AG09309 (cell line): ENCODE data around the gene KCND3.

ENCODE experiments used
- DNase-seq: peaks from one replicate; pipeline ENCODE4 v3.0.0-alpha.2; 2010; ENCODE audit warnings: low read depth
- H3K4me3 ChIP-seq: 2 replicates; pipeline ENCODE4 v1.5.1; 2011; ENCODE audit warnings: mild to moderate bottlenecking, low read depth, low read length, moderate library complexity; ENCODE audit not compliant: control insufficient read depth
- TF ChIP-seq, protein P1 (sequence below): IDR thresholded peaks from 2 replicates; pipeline ENCODE4 v1.5.1; 2011; ENCODE audit warnings: mild to moderate bottlenecking, low read depth, low read length, inconsistent platforms; ENCODE audit not compliant: insufficient read depth, control insufficient read depth; ENCODE audit errors: missing control alignments

The KCND3 gene

DNA sequence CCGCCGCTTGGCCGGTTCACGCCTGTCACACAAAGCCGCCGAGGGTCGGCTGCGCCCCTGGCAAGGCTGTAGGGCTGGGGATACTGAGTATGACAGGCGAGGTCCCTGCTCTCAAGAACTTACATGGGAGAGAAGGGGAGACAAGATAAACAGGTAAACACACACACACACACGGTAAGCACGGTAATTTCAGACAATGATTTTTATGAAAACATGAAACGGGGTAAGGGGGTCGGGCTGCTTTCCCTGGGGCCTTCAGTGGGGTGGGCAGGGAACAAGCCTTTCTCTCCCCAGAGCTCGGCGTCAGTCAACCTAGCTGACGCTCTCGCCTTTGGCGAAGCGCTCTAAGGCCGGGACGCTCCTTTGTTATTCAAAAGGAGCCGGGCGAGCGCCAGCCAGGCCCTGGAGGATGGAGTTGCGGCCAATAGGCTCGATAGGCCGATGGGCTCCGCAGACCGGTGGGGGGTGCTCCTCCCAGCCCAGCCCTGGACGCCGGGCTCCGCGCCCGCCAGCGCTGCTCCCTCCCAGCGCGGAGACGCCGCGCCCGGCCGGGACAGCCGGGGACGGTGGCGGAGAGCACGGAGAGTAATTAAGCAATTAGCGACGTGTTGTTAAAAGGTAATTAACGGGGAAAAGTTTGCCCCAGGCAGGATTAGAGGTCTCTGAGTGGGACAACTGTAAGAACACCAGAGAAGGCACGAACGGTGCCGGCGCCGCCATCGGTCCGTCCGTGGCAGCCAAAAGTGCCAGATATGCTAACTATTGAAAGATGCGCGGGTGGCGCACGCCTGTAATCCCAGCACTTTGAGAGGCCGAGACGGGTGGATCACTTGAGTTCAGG, 249.3 kb downstream of the KCND3 start:
- peak overlapping the region; percentile 50 for H3K4me3 ChIP-seq
- DNase-seq: no peak
- TF ChIP-seq, protein P1, sequence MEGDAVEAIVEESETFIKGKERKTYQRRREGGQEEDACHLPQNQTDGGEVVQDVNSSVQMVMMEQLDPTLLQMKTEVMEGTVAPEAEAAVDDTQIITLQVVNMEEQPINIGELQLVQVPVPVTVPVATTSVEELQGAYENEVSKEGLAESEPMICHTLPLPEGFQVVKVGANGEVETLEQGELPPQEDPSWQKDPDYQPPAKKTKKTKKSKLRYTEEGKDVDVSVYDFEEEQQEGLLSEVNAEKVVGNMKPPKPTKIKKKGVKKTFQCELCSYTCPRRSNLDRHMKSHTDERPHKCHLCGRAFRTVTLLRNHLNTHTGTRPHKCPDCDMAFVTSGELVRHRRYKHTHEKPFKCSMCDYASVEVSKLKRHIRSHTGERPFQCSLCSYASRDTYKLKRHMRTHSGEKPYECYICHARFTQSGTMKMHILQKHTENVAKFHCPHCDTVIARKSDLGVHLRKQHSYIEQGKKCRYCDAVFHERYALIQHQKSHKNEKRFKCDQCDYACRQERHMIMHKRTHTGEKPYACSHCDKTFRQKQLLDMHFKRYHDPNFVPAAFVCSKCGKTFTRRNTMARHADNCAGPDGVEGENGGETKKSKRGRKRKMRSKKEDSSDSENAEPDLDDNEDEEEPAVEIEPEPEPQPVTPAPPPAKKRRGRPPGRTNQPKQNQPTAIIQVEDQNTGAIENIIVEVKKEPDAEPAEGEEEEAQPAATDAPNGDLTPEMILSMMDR: no peak

DNA sequence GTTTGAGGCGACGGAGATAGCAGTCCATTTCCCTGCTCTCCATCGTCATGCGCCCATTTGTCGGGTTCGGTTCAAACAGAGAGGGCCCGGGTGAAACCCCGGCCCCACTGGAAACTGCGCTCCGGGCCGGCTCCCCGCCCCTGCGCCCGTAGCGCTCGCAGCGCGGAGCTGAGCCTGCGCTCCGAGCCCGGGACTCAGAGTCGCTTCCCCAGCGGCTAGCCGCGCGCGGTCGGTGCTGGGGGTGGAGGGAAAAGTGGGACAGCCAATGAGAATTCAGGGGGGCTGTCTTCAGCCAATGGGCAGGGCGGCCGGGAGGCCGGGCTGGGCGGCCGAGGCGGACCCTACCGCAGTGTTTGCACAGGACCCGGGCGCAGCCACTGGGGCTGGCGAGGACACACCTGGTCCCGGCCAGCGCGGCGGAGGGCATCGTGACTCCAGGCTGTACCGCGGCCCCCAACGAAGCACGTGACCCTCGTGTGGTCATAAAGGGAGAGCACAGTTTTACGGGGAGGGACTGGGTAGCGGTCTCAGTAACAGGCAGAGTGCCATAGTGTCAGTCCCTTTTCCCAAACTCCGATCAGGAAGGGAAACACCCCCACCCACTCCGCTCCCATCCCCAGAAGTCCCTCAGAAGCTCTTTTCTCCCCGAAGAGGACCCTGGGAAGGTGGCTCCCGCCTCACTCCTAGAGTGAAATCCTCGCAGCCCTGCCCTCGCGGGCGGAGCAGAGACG, 250.1 kb downstream of the KCND3 start, which contains the start of gene INKA2:
Gene INKA2 (minus strand): TSS at position 202 of the 731 bp plus-strand sequence. CDS start 153 bp downstream, at position 49.
- H3K4me3 ChIP-seq: peak within 1 kb of the TSS; percentile 50
- DNase-seq: no peak
- TF ChIP-seq, protein P1: no peak

DNA sequence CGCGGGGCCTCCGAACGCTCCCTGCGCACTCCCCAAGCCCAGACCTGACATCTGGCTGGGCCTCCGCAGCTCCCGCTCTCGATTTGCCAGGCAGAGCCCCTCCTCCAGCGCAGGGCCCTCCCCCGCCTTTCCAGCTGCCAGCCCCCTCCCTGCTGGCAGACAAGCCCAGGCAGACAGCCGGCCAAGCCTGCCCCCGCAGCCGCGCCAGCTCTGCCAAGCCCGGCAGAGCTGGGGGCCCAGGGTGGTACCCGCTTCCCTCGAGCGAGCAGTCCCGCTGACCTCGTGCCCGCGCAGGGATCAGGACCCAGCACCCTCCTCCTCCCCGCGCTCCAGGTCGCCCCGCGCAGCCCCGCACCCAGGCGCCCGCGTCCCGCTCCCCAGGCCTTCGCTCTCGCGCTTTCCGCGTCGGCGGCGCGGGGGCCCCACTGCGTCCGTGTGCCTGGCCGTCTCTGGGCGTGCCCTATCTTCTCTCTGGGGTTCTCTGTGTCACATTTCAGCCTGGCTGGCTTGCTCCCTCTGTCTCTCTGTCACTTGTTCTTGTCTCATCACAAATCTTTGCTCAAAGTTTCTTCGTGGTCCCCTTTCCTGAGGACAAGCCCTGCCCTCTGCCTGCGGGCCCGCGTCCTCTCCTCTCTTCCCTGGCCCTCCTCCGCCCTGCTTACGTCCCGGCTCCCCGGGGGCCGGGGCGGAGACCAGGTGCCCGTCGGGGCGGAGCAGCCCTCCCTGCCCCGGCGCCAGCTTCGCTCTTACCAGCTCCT, 250.9 kb downstream of the KCND3 start:
- TF ChIP-seq, protein P1: no peak
- no peak for DNase-seq
- H3K4me3 ChIP-seq: peak overlapping the region; percentile 50

DNA sequence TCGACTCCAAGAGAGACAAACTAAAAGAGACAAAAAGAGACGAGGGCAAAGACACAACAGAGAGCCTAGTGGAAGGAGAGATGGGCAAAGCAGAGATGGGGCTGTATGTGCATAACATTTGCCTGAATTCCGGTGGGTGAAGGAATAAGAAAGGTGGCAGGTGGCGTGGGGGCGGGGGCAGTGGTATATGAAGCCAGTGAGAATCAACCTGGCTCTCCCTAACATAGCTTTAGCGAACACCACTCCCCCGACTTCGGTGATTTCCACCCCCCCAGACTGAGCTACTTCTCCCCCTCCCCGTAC, 251.4 kb downstream of the KCND3 start:
- TF ChIP-seq, protein P1: no peak
- peak overlapping the region; percentile 50 for H3K4me3 ChIP-seq
- DNase-seq: no peak

DNA sequence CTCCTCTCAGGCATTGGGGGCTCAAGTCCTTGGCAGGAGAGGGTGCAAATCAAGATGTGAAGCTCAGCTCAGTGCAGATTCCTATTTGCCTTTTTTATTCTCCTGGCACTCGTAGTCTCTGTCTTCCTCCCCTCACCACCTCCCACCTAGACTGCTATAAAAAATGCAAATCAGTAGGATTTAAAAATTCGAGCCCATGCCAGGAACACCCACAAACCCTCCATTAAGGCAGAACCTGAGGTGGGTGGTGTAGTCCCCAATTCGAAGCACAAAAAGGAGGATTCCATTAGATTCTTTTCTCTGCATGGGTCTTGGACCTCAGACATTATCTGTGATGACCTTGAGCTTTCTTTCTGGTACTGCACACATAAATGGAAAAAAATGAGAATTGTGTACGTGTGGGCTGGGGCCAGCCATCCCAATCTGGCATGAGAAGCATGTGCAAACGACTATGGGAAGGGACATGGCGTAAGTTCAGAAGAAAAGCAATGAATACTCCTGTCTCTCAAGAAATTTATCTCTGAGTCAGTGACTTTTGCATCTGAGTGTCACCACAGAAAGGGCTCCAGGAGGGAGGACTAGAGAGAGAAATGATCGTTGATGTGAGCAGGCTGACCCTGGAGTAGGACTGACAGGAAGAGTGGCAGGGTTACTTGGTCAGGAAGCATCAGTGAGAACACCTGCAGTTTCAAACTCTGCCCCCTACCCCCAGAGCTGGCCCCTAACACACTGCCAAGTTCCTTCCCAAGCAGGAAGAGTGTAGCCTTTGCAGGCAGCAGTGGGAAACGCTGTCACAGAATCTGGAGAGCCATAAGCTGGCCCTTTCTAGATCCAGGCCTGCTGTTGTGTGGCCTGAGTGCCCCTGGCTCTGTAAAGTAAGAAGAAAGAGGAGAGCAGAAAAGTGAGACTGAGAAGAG, 252.0 kb downstream of the KCND3 start:
- TF ChIP-seq, protein P1: no peak
- DNase-seq: no peak
- no peak overlapping the region; the same call in 1 of the 2 replicates for H3K4me3 ChIP-seq

DNA sequence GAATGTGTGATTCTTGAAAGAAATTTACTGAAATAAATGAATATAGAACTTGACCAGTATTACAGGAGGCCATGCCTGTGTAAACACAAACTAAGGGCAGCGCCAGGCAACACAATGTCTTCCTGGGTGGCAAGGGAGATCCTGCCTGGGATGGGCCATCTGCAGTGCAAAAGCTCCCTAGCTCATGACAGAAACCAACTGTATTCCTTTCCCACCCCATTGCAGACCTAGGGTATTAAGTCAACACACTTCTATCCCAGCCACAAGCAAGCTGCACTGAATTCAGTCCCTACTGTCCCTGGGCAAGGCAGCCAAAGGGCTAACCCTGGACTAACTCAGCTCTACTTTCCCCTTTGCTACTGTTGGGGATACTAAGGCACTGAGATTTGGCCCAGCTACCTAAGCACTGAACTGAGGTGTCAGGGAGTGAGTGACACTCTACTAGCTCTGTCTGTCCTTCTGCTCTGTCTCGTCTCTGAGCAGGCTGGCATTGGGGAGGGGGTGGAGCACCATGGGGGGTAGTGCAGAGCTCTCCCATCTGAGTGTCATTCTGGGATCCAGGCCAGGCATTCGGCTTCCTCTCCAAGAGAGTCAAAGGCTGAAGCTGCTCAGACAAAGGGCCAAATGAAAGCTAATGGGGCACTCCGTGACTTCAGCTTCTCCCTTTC, 252.8 kb downstream of the KCND3 start:
- DNase-seq: no peak
- H3K4me3 ChIP-seq: no peak overlapping the region
- TF ChIP-seq, protein P1: no peak
